Kidney (tissue), 22 donors: Measurements from ENCODE around the gene CCNJ. TPM values are rescaled to one million over a fixed set of nuclear protein-coding genes. Genes with fewer than 3 reads are reported as not detected.
"Not testable (repeated sequence)": the region's sequence is repeated elsewhere in the genome, so short reads cannot be mapped to it uniquely, and the experiment has no call there.

Source experiments
- DNase-seq, 5 donors: peaks; one replicate each; pipeline ENCODE4 v3.0.0-alpha.2; 2013 to 2020
- FAIRE-seq: peaks from 2 replicates; lab custom pipeline; 2012; peaks lifted over from hg19 to GRCh38; lab: Jason Lieb, UNC
- H3K27ac ChIP-seq, 2 donors: one replicate each; pipeline ENCODE4 v1.7.0; 2013; ENCODE audit warnings: low read depth in 2 of 2, low read length in 2 of 2, inconsistent platforms in 1 of 2
- H3K27me3 ChIP-seq: one replicate; pipeline ENCODE4 v1.7.1; 2013; ENCODE audit warnings: low read length, inconsistent platforms; ENCODE audit not compliant: control insufficient read depth, insufficient read depth
- H3K36me3 ChIP-seq, 3 donors: one replicate each; pipeline versions ENCODE4 v1.7.0 to v1.7.1; 2013; ENCODE audit warnings: low read length in 3 of 3, control low read depth in 1 of 3, inconsistent platforms in 1 of 3; ENCODE audit not compliant: insufficient read depth in 3 of 3, control insufficient read depth in 2 of 3
- H3K4me1 ChIP-seq, 3 donors: one replicate each; pipeline versions ENCODE4 v1.7.0 to v1.7.1; 2013; ENCODE audit warnings: low read length in 3 of 3, inconsistent platforms in 1 of 3, low read depth in 1 of 3; ENCODE audit not compliant: control insufficient read depth in 2 of 3, insufficient read depth in 2 of 3
- H3K4me3 ChIP-seq, 3 donors: one replicate each; pipeline versions ENCODE4 v1.7.0 to v1.8.1; 2013; ENCODE audit warnings: low read length in 3 of 3, control low read depth in 1 of 3, inconsistent platforms in 1 of 3
- H3K9ac ChIP-seq, 3 donors: one replicate each; pipeline versions ENCODE4 v1.7.0 to v1.7.1; 2013; ENCODE audit warnings: low read length in 3 of 3, control low read depth in 1 of 3, inconsistent platforms in 1 of 3
- H3K9me3 ChIP-seq, 3 donors: one replicate each; pipeline versions ENCODE4 v1.7.0 to v1.7.1; 2013; ENCODE audit warnings: low read length in 3 of 3, control low read depth in 1 of 3, inconsistent platforms in 1 of 3; ENCODE audit not compliant: control insufficient read depth in 2 of 3, insufficient read depth in 1 of 3
- CTCF ChIP-seq: IDR thresholded peaks from 3 replicates; pipeline ENCODE4 v1.5.1; 2012; ENCODE audit warnings: mild to moderate bottlenecking, moderate library complexity, borderline replicate concordance; ENCODE audit not compliant: insufficient read depth; ENCODE audit errors: extremely low read depth
- intact Hi-C: fragments of 100-400 bp; cut with DNase I; formaldehyde crosslinking; loops from one replicate; pipeline ENCODE4 v1.11.1; 2022
- long read RNA-seq, 10 donors: library from polyadenylated mRNA in 1 of 10; unstranded in 1 of 10; transcript quantifications; one replicate each; pipeline ENCODE4 v2.0.0 and lab custom pipeline, GENCODE V29; 2021 to 2026
- polyA plus RNA-seq: library from polyadenylated mRNA; stranded (reverse); fragments of 350-450 nt; fragmentation: Illumina TruSeq; extraction: RNeasy Lipid Tissue Mini Kit (QIAGEN cat#74804); gene quantifications from one replicate; pipeline ENCODE4 v1.2.3, GENCODE V29; 2014; ENCODE audit warnings: low read depth, low replicate concordance; ENCODE audit not compliant: insufficient read depth
- total RNA-seq: library from RNA; stranded (reverse); fragmentation: NEBNext Ultra II Directional; extraction: Animal tissue kit (Norgen Biotek cat#: 25700); gene quantifications from one replicate; pipeline ENCODE4 v1.2.1, GENCODE V29; 2021
- donor health status: control.
- donor health status: control.
- donor health status: control.
- donor health status: control.
- donor health status: control.
- donor health status: DM: yes; HTN: yes; CAD: no.
- donor health status: Normal renal cell carcinoma (clear cell type).

CCNJ gene
- total RNA-seq (6.2 TPM), polyA plus RNA-seq (1.8 TPM)
- long read RNA-seq, donor 1, partial matches to known transcripts, result 0 of 1 reads
- long read RNA-seq, donor 1, other reads (novel, unspliced or antisense), result 0 of 1 reads
- long read RNA-seq, donor 2, full-length matches to known transcripts, result 3 of 3 reads
- long read RNA-seq, donor 2, partial matches to known transcripts, result 0 of 3 reads
- long read RNA-seq, donor 2, other reads (novel, unspliced or antisense), result 0 of 3 reads
- long read RNA-seq, donor 3, partial matches to known transcripts, result 0 of 4 reads
- long read RNA-seq, donor 3, other reads (novel, unspliced or antisense), result 0 of 4 reads
- long read RNA-seq, donor 4, partial matches to known transcripts, result 0 of 5 reads
- long read RNA-seq, donor 4, other reads (novel, unspliced or antisense), result 0 of 5 reads
- long read RNA-seq, donor 5, partial matches to known transcripts, result 0 of 1 reads
- long read RNA-seq, donor 5, other reads (novel, unspliced or antisense), result 0 of 1 reads
- long read RNA-seq, donor 6, partial matches to known transcripts, result 10 of 11 reads
- long read RNA-seq, donor 6, other reads (novel, unspliced or antisense), result 0 of 11 reads
- long read RNA-seq, donor 7, transcript CCNJ-203 (6 exons, 2,677 nt), result major isoform, 5 of 11 reads
- long read RNA-seq, donor 7, partial matches to known transcripts, result 2 of 11 reads
- long read RNA-seq, donor 7, other reads (novel, unspliced or antisense), result 3 of 11 reads
- long read RNA-seq, donor 8, partial matches to known transcripts, result 0 of 4 reads
- long read RNA-seq, donor 8, other reads (novel, unspliced or antisense), result 0 of 4 reads
- long read RNA-seq, donor 9, partial matches to known transcripts, result 0 of 1 reads
- long read RNA-seq, donor 9, other reads (novel, unspliced or antisense), result 0 of 1 reads
- long read RNA-seq, donor 10, partial matches to known transcripts, result 0 of 3 reads
- long read RNA-seq, donor 10, other reads (novel, unspliced or antisense), result 0 of 3 reads

- Histone ChIP-seq H3K9ac (peak within 1 kb of the TSS; percentile 63 to 89 (median 68)), H3K27ac (peak within 1 kb of the TSS; percentile 75 to 79), H3K9me3 (no peaks in the 10 kb centered on the region), H3K36me3 (no peaks in the 10 kb centered on the region), H3K27me3 (no peaks in the 10 kb centered on the region), H3K4me1 (peaks cover 0 to 8% (median 5%) of the 10 kb centered on the region in 3 donors), H3K4me3 (peak within 1 kb of the TSS; percentile 66 to 80 (median 76))
- TF ChIP-seq CTCF, result no peak
- FAIRE-seq (no peak), DNase-seq (peak; percentile 91 to 96 (median 95))
- intact Hi-C loops, result no loop called here
Measured at GRCh38 chr10:96043033-96043892, at the start of gene CCNJ. CCNJ (plus strand) TSS chr10:96043583; CDS start chr10:96044394, 811 bp downstream.

- H3K27ac ChIP-seq, H3K36me3 ChIP-seq, H3K4me1 ChIP-seq, H3K4me3 ChIP-seq, H3K9me3 ChIP-seq, H3K27me3 ChIP-seq, DNase-seq, FAIRE-seq, intact Hi-C loops, H3K9ac ChIP-seq: not testable (repeated sequence)
Measured at GRCh38 chr10:95994376-95994775, 49.0 kb upstream of the CCNJ start.

- DNase-seq (no peak), FAIRE-seq (no peak)
- Histone ChIP-seq H3K4me1 (no peaks in the 10 kb centered on the region), H3K27ac (no peak overlapping the region), H3K27me3 (no peaks in the 10 kb centered on the region), H3K9ac (no peak overlapping the region), H3K4me3 (no peak overlapping the region), H3K36me3 (no peaks in the 10 kb centered on the region), H3K9me3 (no peaks in the 10 kb centered on the region)
- intact Hi-C loops, result no loop called here
- TF ChIP-seq CTCF, result no peak
Measured at GRCh38 chr10:95998255-95998784, 45.1 kb upstream of the CCNJ start.
